Measurements from ENCODE around the gene GAB3.

GAB3 gene

DNA sequence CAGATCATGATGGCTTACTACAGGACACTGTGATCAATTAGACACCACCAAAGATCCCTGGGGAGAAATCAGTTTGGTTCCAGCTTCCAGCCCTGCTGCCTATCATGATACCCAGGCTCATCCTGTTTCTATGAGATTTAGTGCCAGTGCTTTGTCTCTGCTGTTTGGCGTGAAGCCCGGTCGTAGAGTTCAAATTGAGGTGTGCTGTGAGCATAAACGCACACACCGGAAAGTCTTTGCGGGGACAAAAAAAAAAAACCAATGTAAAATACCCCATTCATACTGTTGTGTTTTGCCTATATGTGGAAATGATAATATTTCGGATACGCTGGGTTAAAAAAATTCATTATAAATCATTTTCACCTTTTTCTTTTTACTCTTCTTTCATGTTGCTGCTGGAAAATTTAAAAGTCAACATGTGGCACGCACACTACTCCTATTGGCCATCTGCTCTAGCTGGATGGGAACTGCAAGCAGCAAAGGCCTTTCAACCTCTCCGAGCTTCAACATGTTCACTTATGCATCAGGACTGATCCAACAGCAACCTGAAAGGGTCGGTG, 11.2 kb upstream of the GAB3 start:
- peak overlapping the region; percentile 70 for H2AFZ ChIP-seq (ENCODE audit: low read depth, low read length)
- H3K27ac ChIP-seq (ENCODE audit: low read length), result peak overlapping the region; percentile 89
- peak overlapping the region; percentile 26 to 98 for H3K4me3 ChIP-seq (ENCODE audit: low read depth in 1 of 2, low read length in 2 of 2)
- H3K9me3 ChIP-seq (ENCODE audit: insufficient read depth, low read length, severe bottlenecking), result no peaks in the 10 kb centered on the region
- H3K27me3 ChIP-seq (ENCODE audit: insufficient read depth, low read length, poor library complexity), result no peaks in the 10 kb centered on the region
- H3K36me3 ChIP-seq (ENCODE audit: insufficient read depth, low read length), result peaks cover 30% of the 10 kb centered on the region
- ATAC-seq (ENCODE audit: insufficient read depth, low read depth), result no peak
- TF ChIP-seq, protein P1, sequence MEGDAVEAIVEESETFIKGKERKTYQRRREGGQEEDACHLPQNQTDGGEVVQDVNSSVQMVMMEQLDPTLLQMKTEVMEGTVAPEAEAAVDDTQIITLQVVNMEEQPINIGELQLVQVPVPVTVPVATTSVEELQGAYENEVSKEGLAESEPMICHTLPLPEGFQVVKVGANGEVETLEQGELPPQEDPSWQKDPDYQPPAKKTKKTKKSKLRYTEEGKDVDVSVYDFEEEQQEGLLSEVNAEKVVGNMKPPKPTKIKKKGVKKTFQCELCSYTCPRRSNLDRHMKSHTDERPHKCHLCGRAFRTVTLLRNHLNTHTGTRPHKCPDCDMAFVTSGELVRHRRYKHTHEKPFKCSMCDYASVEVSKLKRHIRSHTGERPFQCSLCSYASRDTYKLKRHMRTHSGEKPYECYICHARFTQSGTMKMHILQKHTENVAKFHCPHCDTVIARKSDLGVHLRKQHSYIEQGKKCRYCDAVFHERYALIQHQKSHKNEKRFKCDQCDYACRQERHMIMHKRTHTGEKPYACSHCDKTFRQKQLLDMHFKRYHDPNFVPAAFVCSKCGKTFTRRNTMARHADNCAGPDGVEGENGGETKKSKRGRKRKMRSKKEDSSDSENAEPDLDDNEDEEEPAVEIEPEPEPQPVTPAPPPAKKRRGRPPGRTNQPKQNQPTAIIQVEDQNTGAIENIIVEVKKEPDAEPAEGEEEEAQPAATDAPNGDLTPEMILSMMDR (IDR thresholded peaks at IDR 0.05; ENCODE audit: borderline replicate concordance, extremely low read depth, low read length, poor library complexity, severe bottlenecking), result no peak
- no peak for TF ChIP-seq EZH2 (IDR thresholded peaks at IDR 0.05; ENCODE audit: borderline replicate concordance, low read depth, low read length, severe bottlenecking)
- peak; percentile 34 for DNase-seq
- H3K9ac ChIP-seq (ENCODE audit: low read depth, low read length), result peak overlapping the region; percentile 94
- peaks cover 31% of the 10 kb centered on the region for H3K4me1 ChIP-seq (ENCODE audit: insufficient read depth, low read length)
- H3K79me2 ChIP-seq (ENCODE audit: insufficient read depth, low read length), result peaks cover 44% of the 10 kb centered on the region
- H3K4me2 ChIP-seq (ENCODE audit: insufficient read depth, low read length), result peak overlapping the region; percentile 87
- H4K20me1 ChIP-seq (ENCODE audit: insufficient read depth, low read length), result peaks cover 22% of the 10 kb centered on the region

DNA sequence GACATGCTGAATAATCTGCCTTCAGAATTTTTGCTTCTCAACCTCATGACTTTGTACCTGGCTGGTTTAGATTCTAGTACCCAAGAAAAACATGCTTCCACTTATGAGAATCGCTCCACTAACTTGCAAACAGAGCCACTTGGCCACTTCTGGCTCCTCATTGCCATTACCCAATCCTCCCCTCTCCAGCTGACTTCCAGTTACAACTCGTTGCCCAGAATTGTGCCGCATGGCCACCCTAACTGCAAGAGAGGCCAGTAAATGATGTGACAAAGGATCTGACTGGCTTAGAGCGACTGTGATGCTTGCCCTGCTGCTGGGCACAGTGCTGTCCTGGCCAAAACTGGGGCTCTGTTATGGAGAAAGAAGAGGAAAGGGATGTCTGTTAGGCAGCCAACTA, 7.8 kb upstream of the GAB3 start:
- Histone ChIP-seq H2AFZ (ENCODE audit: low read depth, low read length) (peak overlapping the region; percentile 49; the same call in 1 of the 2 replicates), H3K9me3 (ENCODE audit: insufficient read depth, low read length, severe bottlenecking) (no peaks in the 10 kb centered on the region), H3K27me3 (ENCODE audit: insufficient read depth, low read length, poor library complexity) (no peaks in the 10 kb centered on the region), H3K4me3 (ENCODE audit: low read depth in 1 of 2, low read length in 2 of 2) (no peak overlapping the region), H3K4me1 (ENCODE audit: insufficient read depth, low read length) (peaks cover 13% of the 10 kb centered on the region), H3K4me2 (ENCODE audit: insufficient read depth, low read length) (no peak overlapping the region), H4K20me1 (ENCODE audit: insufficient read depth, low read length) (peaks cover 3% of the 10 kb centered on the region), H3K36me3 (ENCODE audit: insufficient read depth, low read length) (0 out of 2 replicates have a peak, but pooled peaks cover 3% of the 10 kb centered on the region), H3K27ac (ENCODE audit: low read length) (no peak overlapping the region), H3K9ac (ENCODE audit: low read depth, low read length) (no peak overlapping the region), H3K79me2 (ENCODE audit: insufficient read depth, low read length) (peaks cover 11% of the 10 kb centered on the region)
- TF ChIP-seq, protein P1 (IDR thresholded peaks at IDR 0.05; ENCODE audit: borderline replicate concordance, extremely low read depth, low read length, poor library complexity, severe bottlenecking), result no peak
- no peak for TF ChIP-seq EZH2 (IDR thresholded peaks at IDR 0.05; ENCODE audit: borderline replicate concordance, low read depth, low read length, severe bottlenecking)
- DNase-seq (no peak), ATAC-seq (ENCODE audit: insufficient read depth, low read depth) (no peak)

DNA sequence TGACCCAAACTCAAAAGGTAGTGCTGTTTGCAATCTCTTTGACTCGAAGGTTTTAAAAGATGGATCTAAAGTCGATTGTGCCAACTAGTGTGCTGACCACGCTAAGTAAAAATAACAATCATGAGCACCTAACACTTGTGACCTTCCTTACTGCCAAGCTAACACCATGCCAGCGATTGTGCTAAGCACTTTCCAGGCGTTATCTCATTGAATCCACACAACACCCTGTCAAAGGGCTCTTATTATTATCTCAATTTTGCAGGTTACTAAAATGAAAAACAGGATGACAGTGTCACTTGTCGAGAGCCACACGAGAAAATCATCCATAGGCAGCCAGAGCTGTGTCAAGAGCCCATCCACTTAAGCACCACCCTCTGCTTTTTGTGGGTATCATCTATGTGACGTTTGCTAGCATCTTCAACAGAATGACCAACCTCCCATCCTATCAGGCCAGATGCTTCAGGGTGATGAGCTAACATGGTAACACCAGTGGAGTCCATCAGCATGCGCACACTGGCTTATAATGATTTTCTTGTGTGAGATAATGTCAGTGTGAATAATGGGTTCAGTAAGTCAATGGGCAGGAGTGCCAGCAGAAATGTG, 893 bp upstream of the GAB3 start:
- Histone ChIP-seq H3K4me3 (ENCODE audit: low read depth in 1 of 2, low read length in 2 of 2) (peak overlapping the region in 1 of 2 experiments; percentile 88; a peak in 3 of 4 replicates), H3K9me3 (ENCODE audit: insufficient read depth, low read length, severe bottlenecking) (no peaks in the 10 kb centered on the region), H3K27me3 (ENCODE audit: insufficient read depth, low read length, poor library complexity) (no peaks in the 10 kb centered on the region), H4K20me1 (ENCODE audit: insufficient read depth, low read length) (no peaks in the 10 kb centered on the region; the same call in 1 of the 2 replicates), H2AFZ (ENCODE audit: low read depth, low read length) (peak overlapping the region; percentile 94), H3K79me2 (ENCODE audit: insufficient read depth, low read length) (peaks cover 41% of the 10 kb centered on the region), H3K4me2 (ENCODE audit: insufficient read depth, low read length) (peak overlapping the region; percentile 79), H3K4me1 (ENCODE audit: insufficient read depth, low read length) (peaks cover 39% of the 10 kb centered on the region), H3K27ac (ENCODE audit: low read length) (peak overlapping the region; percentile 88), H3K36me3 (ENCODE audit: insufficient read depth, low read length) (no peaks in the 10 kb centered on the region), H3K9ac (ENCODE audit: low read depth, low read length) (peak overlapping the region; percentile 82)
- no peak for DNase-seq
- TF ChIP-seq EZH2 (IDR thresholded peaks at IDR 0.05; ENCODE audit: borderline replicate concordance, low read depth, low read length, severe bottlenecking), result no peak
- TF ChIP-seq, protein P1 (IDR thresholded peaks at IDR 0.05; ENCODE audit: borderline replicate concordance, extremely low read depth, low read length, poor library complexity, severe bottlenecking), result no peak
- no peak for ATAC-seq (ENCODE audit: insufficient read depth, low read depth)
